ENCODE results near the gene LEP.

The LEP gene

DNA sequence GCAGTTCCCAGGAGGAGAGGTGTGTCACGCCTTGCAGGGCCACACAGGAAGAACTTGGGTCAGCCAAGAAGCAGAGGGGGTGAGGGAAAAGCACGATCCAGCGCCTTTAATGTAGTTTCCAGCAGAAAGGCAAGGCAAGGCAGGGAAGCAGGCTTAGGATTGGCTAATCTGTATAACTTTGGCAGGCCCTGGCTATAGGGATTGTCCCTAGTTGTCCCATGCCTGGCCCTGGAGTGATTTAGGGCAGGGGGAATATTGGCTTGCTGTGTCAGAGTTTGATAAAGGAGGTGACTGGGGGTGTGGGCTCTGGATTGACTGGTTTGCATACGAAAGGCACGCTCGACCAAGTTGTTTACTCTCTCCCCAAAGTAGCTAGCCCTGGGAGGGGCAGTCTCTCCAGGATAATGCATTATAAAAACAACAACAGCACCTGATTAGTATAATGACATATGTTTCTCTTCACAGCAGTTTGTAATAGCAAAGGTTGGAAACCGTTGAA lies 58.1 kb downstream of the LEP start:
- TF ChIP-seq, protein P1, sequence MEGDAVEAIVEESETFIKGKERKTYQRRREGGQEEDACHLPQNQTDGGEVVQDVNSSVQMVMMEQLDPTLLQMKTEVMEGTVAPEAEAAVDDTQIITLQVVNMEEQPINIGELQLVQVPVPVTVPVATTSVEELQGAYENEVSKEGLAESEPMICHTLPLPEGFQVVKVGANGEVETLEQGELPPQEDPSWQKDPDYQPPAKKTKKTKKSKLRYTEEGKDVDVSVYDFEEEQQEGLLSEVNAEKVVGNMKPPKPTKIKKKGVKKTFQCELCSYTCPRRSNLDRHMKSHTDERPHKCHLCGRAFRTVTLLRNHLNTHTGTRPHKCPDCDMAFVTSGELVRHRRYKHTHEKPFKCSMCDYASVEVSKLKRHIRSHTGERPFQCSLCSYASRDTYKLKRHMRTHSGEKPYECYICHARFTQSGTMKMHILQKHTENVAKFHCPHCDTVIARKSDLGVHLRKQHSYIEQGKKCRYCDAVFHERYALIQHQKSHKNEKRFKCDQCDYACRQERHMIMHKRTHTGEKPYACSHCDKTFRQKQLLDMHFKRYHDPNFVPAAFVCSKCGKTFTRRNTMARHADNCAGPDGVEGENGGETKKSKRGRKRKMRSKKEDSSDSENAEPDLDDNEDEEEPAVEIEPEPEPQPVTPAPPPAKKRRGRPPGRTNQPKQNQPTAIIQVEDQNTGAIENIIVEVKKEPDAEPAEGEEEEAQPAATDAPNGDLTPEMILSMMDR (conservative IDR thresholded peaks at IDR 0.05; ENCODE audit: control insufficient read depth, insufficient read depth, low read depth, low read length), result no peak
- no peak overlapping the region for H3K4me3 ChIP-seq (ENCODE audit: control insufficient read depth, low read depth, low read length)
- no peak for DNase-seq (ENCODE audit: low read depth)

DNA sequence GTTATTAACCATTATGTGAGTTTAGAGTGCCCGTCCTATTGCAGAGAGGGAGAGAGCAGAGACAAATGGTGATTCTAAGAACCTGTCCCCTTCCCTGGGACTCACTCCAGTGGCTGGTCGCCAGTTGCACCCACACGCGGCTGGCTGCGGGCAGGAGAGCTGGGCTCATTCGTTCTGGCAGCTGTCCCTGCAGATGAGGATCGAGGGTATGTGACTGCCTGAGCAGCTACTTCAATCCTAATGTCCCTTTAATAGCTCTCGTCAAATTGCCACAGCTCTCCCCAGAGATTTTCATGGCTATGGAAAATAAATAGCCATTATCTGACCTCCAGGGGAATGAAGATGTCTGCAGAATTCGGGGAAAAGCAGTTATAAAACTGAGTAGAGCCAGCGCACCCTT lies 61.1 kb downstream of the LEP start:
- TF ChIP-seq, protein P1 (conservative IDR thresholded peaks at IDR 0.05; ENCODE audit: control insufficient read depth, insufficient read depth, low read depth, low read length), result no peak
- no peak for DNase-seq (ENCODE audit: low read depth)
- H3K4me3 ChIP-seq (ENCODE audit: control insufficient read depth, low read depth, low read length), result no peak overlapping the region

DNA sequence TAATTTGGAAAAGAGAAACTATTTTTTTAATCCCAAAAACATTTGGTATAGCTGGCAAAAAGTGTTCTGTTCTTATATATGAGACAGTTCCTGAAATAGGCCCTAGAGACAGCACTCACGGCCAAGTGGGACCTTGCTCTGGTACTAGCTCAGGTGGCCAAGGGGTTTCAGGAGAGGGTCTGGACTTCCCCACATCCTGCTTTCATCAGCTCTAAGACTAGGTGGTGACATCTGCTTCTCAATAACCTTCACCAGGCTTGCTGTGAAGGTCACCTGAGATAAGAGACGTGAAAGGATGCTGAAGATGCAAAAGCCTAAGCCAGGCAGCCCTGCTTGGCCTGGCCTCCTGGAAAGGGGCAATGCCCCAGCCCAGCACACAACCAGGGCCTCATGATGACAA lies 62.1 kb downstream of the LEP start:
- H3K4me3 ChIP-seq (ENCODE audit: control insufficient read depth, low read depth, low read length), result no peak overlapping the region
- TF ChIP-seq, protein P1 (conservative IDR thresholded peaks at IDR 0.05; ENCODE audit: control insufficient read depth, insufficient read depth, low read depth, low read length), result no peak
- DNase-seq (ENCODE audit: low read depth), result no peak

DNA sequence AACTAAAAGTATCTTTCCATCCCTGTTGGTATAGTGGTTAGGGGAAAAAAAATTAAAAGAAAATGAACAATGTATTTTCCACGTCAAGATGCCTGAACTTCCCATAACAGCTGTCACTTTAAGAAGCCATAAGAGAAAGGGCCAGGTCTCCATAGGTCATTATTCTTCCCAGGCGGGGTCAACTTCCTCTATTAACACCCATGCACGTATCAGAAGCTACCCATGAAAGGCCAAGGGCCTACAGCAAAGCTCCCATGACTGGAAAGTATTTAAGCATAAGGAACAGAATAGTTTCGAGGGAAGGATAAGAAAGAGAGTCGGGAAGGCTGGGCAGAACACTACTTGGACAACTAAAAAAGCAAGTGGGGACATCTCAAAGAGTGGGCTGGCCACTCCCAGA lies 62.6 kb downstream of the LEP start:
- TF ChIP-seq, protein P1 (conservative IDR thresholded peaks at IDR 0.05; ENCODE audit: control insufficient read depth, insufficient read depth, low read depth, low read length), result no peak
- no peak overlapping the region for H3K4me3 ChIP-seq (ENCODE audit: control insufficient read depth, low read depth, low read length)
- no peak for DNase-seq (ENCODE audit: low read depth)

DNA sequence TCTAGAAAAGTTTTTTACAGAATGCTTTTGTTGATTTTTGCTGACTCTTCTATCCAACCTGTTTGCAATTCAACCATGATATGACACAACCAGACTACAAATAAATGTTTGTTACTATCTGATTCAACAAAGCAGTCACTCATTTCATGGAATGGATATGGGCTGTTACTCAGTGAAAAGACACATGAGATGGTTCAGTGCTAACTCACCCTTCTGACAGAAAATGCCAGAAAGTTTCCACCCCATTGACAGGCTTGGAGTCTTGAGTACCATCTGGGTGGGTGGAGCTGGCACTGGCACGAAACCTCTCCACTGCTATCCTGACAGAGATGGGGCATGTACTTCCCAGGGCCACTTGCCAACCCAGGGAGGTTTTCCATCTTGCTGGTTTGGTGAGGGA lies 63.1 kb downstream of the LEP start:
- no peak overlapping the region for H3K4me3 ChIP-seq (ENCODE audit: control insufficient read depth, low read depth, low read length)
- no peak for DNase-seq (ENCODE audit: low read depth)
- TF ChIP-seq, protein P1 (conservative IDR thresholded peaks at IDR 0.05; ENCODE audit: control insufficient read depth, insufficient read depth, low read depth, low read length), result no peak

DNA sequence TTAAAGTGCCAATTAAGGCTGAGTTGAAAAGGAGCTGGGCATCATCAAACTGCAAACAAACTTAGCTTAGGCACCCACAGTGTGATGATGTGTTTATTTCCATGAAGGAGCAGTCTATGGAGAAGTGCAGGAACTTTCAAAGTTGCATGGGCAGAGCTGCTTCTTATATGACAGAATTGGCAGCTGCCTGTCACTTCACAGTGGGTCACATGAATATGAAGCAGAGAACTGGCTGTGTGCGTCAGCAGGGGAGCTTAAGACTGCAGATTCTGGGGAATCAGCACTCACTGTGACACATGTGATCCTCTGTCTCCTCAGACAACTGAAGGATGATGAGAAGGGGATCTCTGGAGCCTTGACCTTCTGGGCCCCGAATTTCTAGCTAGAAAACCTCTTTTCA lies 66.0 kb downstream of the LEP start:
- no peak overlapping the region for H3K4me3 ChIP-seq (ENCODE audit: control insufficient read depth, low read depth, low read length)
- no peak for DNase-seq (ENCODE audit: low read depth)
- TF ChIP-seq, protein P1 (conservative IDR thresholded peaks at IDR 0.05; ENCODE audit: control insufficient read depth, insufficient read depth, low read depth, low read length), result no peak
